Karpas-422 (cell line): ENCODE results near the gene GPR15LG. TPM values are rescaled to one million over a fixed set of nuclear protein-coding genes. Genes with fewer than 3 reads are reported as not detected.

Experiments used
- DNase-seq: peaks from one replicate; pipeline ENCODE4 v3.0.0-alpha.2; 2015
- H2AFZ ChIP-seq: fragments of 200-600 bp; sonication (generic); 2 replicates; pipeline ENCODE4 v1.6.1; 2014; ENCODE audit warnings: antibody characterized with exemption, low read length, mixed read lengths
- H3K27ac ChIP-seq: fragments of 200-600 bp; sonication (generic); 2 replicates; pipeline ENCODE4 v1.5.1; 2014; ENCODE audit warnings: mild to moderate bottlenecking, low read length, moderate library complexity
- H3K27me3 ChIP-seq: fragments of 200-600 bp; sonication (generic); 2 replicates; pipeline ENCODE4 v1.6.1; 2014; ENCODE audit warnings: low read length, mixed read lengths
- H3K36me3 ChIP-seq: fragments of 200-600 bp; sonication (generic); 2 replicates; pipeline ENCODE4 v1.6.1; 2014; ENCODE audit warnings: low read length, mixed read lengths; ENCODE audit not compliant: insufficient read depth
- H3K4me1 ChIP-seq: fragments of 200-600 bp; sonication (generic); 2 replicates; pipeline ENCODE4 v1.6.1; 2014; ENCODE audit warnings: mild to moderate bottlenecking, low read length, mixed read lengths
- H3K4me2 ChIP-seq: fragments of 200-600 bp; sonication (generic); 2 replicates; pipeline ENCODE4 v1.6.1; 2014; ENCODE audit warnings: low read length, low read depth, mild to moderate bottlenecking; ENCODE audit not compliant: poor library complexity, severe bottlenecking
- H3K4me3 ChIP-seq: fragments of 200-600 bp; sonication (generic); 2 replicates; pipeline ENCODE4 v1.5.1; 2014; ENCODE audit warnings: mild to moderate bottlenecking, antibody characterized with exemption, low read length, mixed read lengths
- H3K79me2 ChIP-seq: fragments of 200-600 bp; sonication (generic); 2 replicates; pipeline ENCODE4 v1.6.1; 2014; ENCODE audit warnings: mild to moderate bottlenecking, low read length, mixed read lengths
- H3K9ac ChIP-seq: fragments of 200-600 bp; sonication (generic); 2 replicates; pipeline ENCODE4 v1.6.0; 2014; ENCODE audit warnings: low read length
- H3K9me2 ChIP-seq: fragments of 200-600 bp; sonication (generic), shearing (Covaris generic); replicated peaks from 2 replicates; pipeline ENCODE4 v1.6.0; 2014; ENCODE audit warnings: mild to moderate bottlenecking, low read length, moderate library complexity; ENCODE audit not compliant: insufficient read depth
- H3K9me3 ChIP-seq: fragments of 300-700, 200-600 bp; sonication (generic); 2 replicates; pipeline ENCODE4 v1.6.1; 2014; ENCODE audit warnings: low read length, mixed read lengths
- H4K20me1 ChIP-seq: fragments of 200-600 bp; sonication (generic); 2 replicates; pipeline ENCODE4 v1.6.1; 2014; ENCODE audit warnings: mild to moderate bottlenecking, antibody characterized with exemption, low read length, low read depth; ENCODE audit not compliant: insufficient read depth
- total RNA-seq: library from RNA; depleted of rRNA; stranded (reverse); fragments of >200 nt; shearing (Covaris generic); gene quantifications from 2 replicates; pipeline ENCODE4 v1.2.3, GENCODE V29; 2014; ENCODE audit warnings: low replicate concordance

GPR15LG gene
- total RNA-seq, 1 experiment from 2014 or later, result not detected

GRCh38 chr10:84198206-84198915, 24.8 kb downstream of the GPR15LG start:
- H3K79me2 ChIP-seq, result no peaks in the 10 kb centered on the region
- H3K4me1 ChIP-seq, result no peaks in the 10 kb centered on the region
- no peaks in the 10 kb centered on the region for H3K36me3 ChIP-seq
- H3K9me2 ChIP-seq, result no peaks in the 10 kb centered on the region
- H3K4me2 ChIP-seq, result no peak overlapping the region
- DNase-seq, result no peak
- H3K27ac ChIP-seq, result no peak overlapping the region
- no peaks in the 10 kb centered on the region for H3K27me3 ChIP-seq
- no peak overlapping the region for H2AFZ ChIP-seq
- H3K9ac ChIP-seq, result no peak overlapping the region
- H3K9me3 ChIP-seq, result no peaks in the 10 kb centered on the region
- H4K20me1 ChIP-seq, result no peaks in the 10 kb centered on the region
- no peak overlapping the region for H3K4me3 ChIP-seq

- Histone ChIP-seq H3K27me3 (no peaks in the 10 kb centered on the region), H3K4me1 (no peaks in the 10 kb centered on the region), H3K4me2 (no peak overlapping the region), H3K9me3 (no peaks in the 10 kb centered on the region), H4K20me1 (no peaks in the 10 kb centered on the region), H3K27ac (no peak overlapping the region), H3K4me3 (no peak overlapping the region), H3K79me2 (no peaks in the 10 kb centered on the region), H3K36me3 (no peaks in the 10 kb centered on the region), H3K9ac (no peak overlapping the region), H2AFZ (no peak overlapping the region), H3K9me2 (no peaks in the 10 kb centered on the region)
- DNase-seq, result no peak
Measured at GRCh38 chr10:84200537-84201243, 27.1 kb downstream of the GPR15LG start.

GRCh38 chr10:84201244-84201606, 27.6 kb downstream of the GPR15LG start:
- H3K4me3 ChIP-seq, result no peak overlapping the region
- no peak overlapping the region for H3K9ac ChIP-seq
- H3K4me1 ChIP-seq, result no peaks in the 10 kb centered on the region
- H2AFZ ChIP-seq, result no peak overlapping the region
- no peaks in the 10 kb centered on the region for H3K36me3 ChIP-seq
- no peaks in the 10 kb centered on the region for H3K79me2 ChIP-seq
- no peak overlapping the region for H3K27ac ChIP-seq
- no peaks in the 10 kb centered on the region for H3K9me2 ChIP-seq
- no peak for DNase-seq
- H4K20me1 ChIP-seq, result no peaks in the 10 kb centered on the region
- no peak overlapping the region for H3K4me2 ChIP-seq
- H3K27me3 ChIP-seq, result no peaks in the 10 kb centered on the region
- H3K9me3 ChIP-seq, result no peaks in the 10 kb centered on the region

GRCh38 chr10:84201682-84202081, 28.1 kb downstream of the GPR15LG start:
- Histone ChIP-seq H3K36me3 (no peaks in the 10 kb centered on the region), H3K27me3 (no peaks in the 10 kb centered on the region), H4K20me1 (no peaks in the 10 kb centered on the region), H3K27ac (no peak overlapping the region), H3K4me2 (no peak overlapping the region), H3K9me2 (no peaks in the 10 kb centered on the region), H3K79me2 (no peaks in the 10 kb centered on the region), H2AFZ (no peak overlapping the region), H3K9ac (no peak overlapping the region), H3K9me3 (no peaks in the 10 kb centered on the region), H3K4me1 (no peaks in the 10 kb centered on the region), H3K4me3 (no peak overlapping the region)
- DNase-seq, result no peak

GRCh38 chr10:84202349-84202748, 28.7 kb downstream of the GPR15LG start:
- no peaks in the 10 kb centered on the region for H3K27me3 ChIP-seq
- H4K20me1 ChIP-seq, result no peaks in the 10 kb centered on the region
- H3K9me3 ChIP-seq, result no peaks in the 10 kb centered on the region
- H3K4me2 ChIP-seq, result no peak overlapping the region
- no peak overlapping the region for H3K4me3 ChIP-seq
- DNase-seq, result no peak
- no peak overlapping the region for H2AFZ ChIP-seq
- H3K79me2 ChIP-seq, result no peaks in the 10 kb centered on the region
- no peaks in the 10 kb centered on the region for H3K36me3 ChIP-seq
- no peak overlapping the region for H3K9ac ChIP-seq
- no peak overlapping the region for H3K27ac ChIP-seq
- H3K9me2 ChIP-seq, result no peaks in the 10 kb centered on the region
- H3K4me1 ChIP-seq, result no peaks in the 10 kb centered on the region

- H3K4me3 ChIP-seq, result no peak overlapping the region
- H3K9ac ChIP-seq, result no peak overlapping the region
- H3K36me3 ChIP-seq, result no peaks in the 10 kb centered on the region
- H2AFZ ChIP-seq, result no peak overlapping the region
- no peaks in the 10 kb centered on the region for H3K4me1 ChIP-seq
- H3K27ac ChIP-seq, result no peak overlapping the region
- H3K27me3 ChIP-seq, result no peaks in the 10 kb centered on the region
- H3K9me3 ChIP-seq, result no peaks in the 10 kb centered on the region
- no peak overlapping the region for H3K4me2 ChIP-seq
- H4K20me1 ChIP-seq, result no peaks in the 10 kb centered on the region
- peak; percentile 48 for DNase-seq
- H3K79me2 ChIP-seq, result no peaks in the 10 kb centered on the region
- no peaks in the 10 kb centered on the region for H3K9me2 ChIP-seq
Measured at GRCh38 chr10:84204122-84204521, 30.5 kb downstream of the GPR15LG start.

- no peaks in the 10 kb centered on the region for H3K9me2 ChIP-seq
- H3K27ac ChIP-seq, result no peak overlapping the region
Measured at GRCh38 chr10:84204610-84205009, 31.0 kb downstream of the GPR15LG start.

GRCh38 chr10:84205049-84205852, 31.6 kb downstream of the GPR15LG start:
- Histone ChIP-seq H3K9ac (no peak overlapping the region), H3K4me1 (no peaks in the 10 kb centered on the region), H3K9me2 (no peaks in the 10 kb centered on the region), H3K27ac (no peak overlapping the region), H3K79me2 (no peaks in the 10 kb centered on the region), H3K36me3 (no peaks in the 10 kb centered on the region), H3K4me2 (no peak overlapping the region), H3K9me3 (no peaks in the 10 kb centered on the region), H4K20me1 (no peaks in the 10 kb centered on the region), H3K27me3 (no peaks in the 10 kb centered on the region), H3K4me3 (no peak overlapping the region), H2AFZ (no peak overlapping the region)
- peak; percentile 74 for DNase-seq

More at GRCh38 chr10:84204610-84205009, 31.0 kb downstream of the GPR15LG start:
- H3K4me1 ChIP-seq, result no peaks in the 10 kb centered on the region
- no peaks in the 10 kb centered on the region for H4K20me1 ChIP-seq
- no peaks in the 10 kb centered on the region for H3K79me2 ChIP-seq
- no peaks in the 10 kb centered on the region for H3K27me3 ChIP-seq
- no peaks in the 10 kb centered on the region for H3K9me3 ChIP-seq
- DNase-seq, result no peak
- no peak overlapping the region for H3K4me3 ChIP-seq
- H3K9ac ChIP-seq, result no peak overlapping the region
- H3K36me3 ChIP-seq, result no peaks in the 10 kb centered on the region
- no peak overlapping the region for H3K4me2 ChIP-seq
- no peak overlapping the region for H2AFZ ChIP-seq
